CD4-positive, alpha-beta T cell treated with Interferon alpha-2 for 1 hour (primary cell): ENCODE measurements around the gene TENM4.
"Not testable (repeated sequence)": the region's sequence is repeated elsewhere in the genome, so short reads cannot be mapped to it uniquely, and the experiment has no call there.

ENCODE experiments used
- DNase-seq, 2 donors: peaks; one replicate each; pipeline ENCODE4 v3.0.0-alpha.2; 2020 to 2022

TENM4 gene

GRCh38 chr11:78922859-78923625 lies 517.8 kb downstream of the TENM4 start:
- DNase-seq, result no peak

- DNase-seq, result no peak
Measured at GRCh38 chr11:78921509-78921908, 519.3 kb downstream of the TENM4 start.

GRCh38 chr11:78920329-78920728 lies 520.5 kb downstream of the TENM4 start:
- no peak for DNase-seq

GRCh38 chr11:78916759-78917158 lies 524.1 kb downstream of the TENM4 start:
- no peak for DNase-seq

GRCh38 chr11:78914503-78914902 lies 526.3 kb downstream of the TENM4 start:
- DNase-seq, result no peak

- no peak for DNase-seq
Measured at GRCh38 chr11:78912778-78913177, 528.1 kb downstream of the TENM4 start.

GRCh38 chr11:78910322-78910721 lies 530.5 kb downstream of the TENM4 start:
- no peak for DNase-seq

GRCh38 chr11:78909386-78909785 lies 531.4 kb downstream of the TENM4 start:
- DNase-seq, result no peak

- DNase-seq, result no peak
Measured at GRCh38 chr11:78907636-78908035, 533.2 kb downstream of the TENM4 start.

GRCh38 chr11:78906566-78906965 lies 534.3 kb downstream of the TENM4 start:
- no peak for DNase-seq

- no peak for DNase-seq
Measured at GRCh38 chr11:78905756-78906155, 535.1 kb downstream of the TENM4 start.

GRCh38 chr11:78902771-78903507 lies 537.9 kb downstream of the TENM4 start:
- DNase-seq, result no peak

GRCh38 chr11:78901831-78902230 lies 539.0 kb downstream of the TENM4 start:
- DNase-seq, result no peak

GRCh38 chr11:78898266-78898775 lies 542.5 kb downstream of the TENM4 start:
- DNase-seq, result no peak

- no peak for DNase-seq
Measured at GRCh38 chr11:78893996-78894395, 546.8 kb downstream of the TENM4 start.

GRCh38 chr11:78889698-78890097 lies 551.1 kb downstream of the TENM4 start:
- DNase-seq, result no peak

GRCh38 chr11:78886616-78887015 lies 554.2 kb downstream of the TENM4 start:
- DNase-seq, result no peak

GRCh38 chr11:78884761-78885160 lies 556.1 kb downstream of the TENM4 start:
- DNase-seq, result no peak

GRCh38 chr11:78883506-78883905 lies 557.3 kb downstream of the TENM4 start:
- DNase-seq, result no peak

GRCh38 chr11:78879094-78879980 lies 561.5 kb downstream of the TENM4 start:
- DNase-seq, result not testable (repeated sequence)

GRCh38 chr11:78878631-78879030 lies 562.2 kb downstream of the TENM4 start:
- no peak for DNase-seq

GRCh38 chr11:78876676-78877075 lies 564.2 kb downstream of the TENM4 start:
- no peak for DNase-seq

GRCh38 chr11:78870655-78871054 lies 570.2 kb downstream of the TENM4 start:
- DNase-seq, result no peak
